GM18498 (cell line): ENCODE data around the gene MESD.

Experiments
- ATAC-seq: cut with Tn5 transposase; IDR thresholded peaks from one replicate; pipeline ENCODE4 v1.9.1; 2021; ENCODE audit warnings: mild to moderate bottlenecking, moderate library complexity; ENCODE audit not compliant: unreplicated experiment

The MESD gene

DNA sequence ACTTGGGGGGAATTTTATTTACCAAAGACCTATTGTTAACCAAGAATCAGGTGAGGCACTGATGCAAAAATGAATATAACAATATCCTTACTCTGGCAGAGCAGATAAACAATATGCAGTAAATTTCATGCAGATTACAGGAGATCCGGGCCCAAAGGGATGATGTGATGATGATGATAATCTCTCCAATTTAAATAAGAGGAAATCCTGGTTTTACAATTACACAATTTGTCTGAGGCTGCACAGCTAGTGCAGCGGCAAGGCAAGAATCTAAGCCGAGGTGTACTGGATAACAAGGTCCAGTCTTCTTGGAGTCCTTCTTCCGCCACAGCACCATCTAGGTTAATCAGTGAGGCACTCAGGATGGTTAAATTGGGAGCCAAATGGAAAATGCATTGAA, 2.4 kb upstream of the MESD start:
- no peak for ATAC-seq

DNA sequence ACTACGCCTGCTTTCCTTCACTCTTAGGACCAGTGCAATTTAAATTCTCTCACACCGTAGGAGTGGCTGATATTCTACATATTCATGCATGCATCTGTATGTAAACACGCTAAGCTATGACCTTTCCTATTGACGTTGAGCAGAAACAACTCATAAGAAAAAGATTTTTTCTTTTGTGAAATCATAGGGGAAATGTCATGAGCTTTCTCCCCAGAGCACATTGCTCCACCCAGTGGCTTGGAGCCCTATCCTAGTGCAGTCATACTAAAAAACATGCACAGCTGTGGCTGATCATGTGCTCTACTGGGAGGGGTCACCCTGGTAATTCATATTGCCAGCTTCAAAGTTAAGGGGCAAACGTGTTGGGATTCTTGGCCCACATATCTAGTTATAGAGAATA, 1.8 kb upstream of the MESD start:
- no peak for ATAC-seq

DNA sequence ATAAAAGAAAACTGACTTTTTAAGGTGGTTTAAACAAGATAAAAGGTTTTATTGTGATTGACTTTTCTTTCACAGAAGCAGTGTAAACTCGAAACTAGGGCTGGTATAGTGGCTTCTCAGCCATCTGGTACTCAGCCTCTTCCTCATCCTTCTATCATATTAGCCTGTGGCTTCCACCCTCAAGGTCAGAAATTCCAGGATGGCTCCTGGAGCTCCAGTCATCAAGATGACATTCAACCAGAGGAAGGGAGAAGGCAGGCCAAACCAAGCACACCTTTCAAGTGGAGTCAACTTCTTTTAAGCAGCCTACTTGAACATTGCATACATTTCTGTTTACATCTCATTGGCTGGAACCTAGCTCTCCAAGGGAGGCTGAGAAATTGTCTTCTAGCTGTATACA, 1.3 kb upstream of the MESD start:
- no peak for ATAC-seq

DNA sequence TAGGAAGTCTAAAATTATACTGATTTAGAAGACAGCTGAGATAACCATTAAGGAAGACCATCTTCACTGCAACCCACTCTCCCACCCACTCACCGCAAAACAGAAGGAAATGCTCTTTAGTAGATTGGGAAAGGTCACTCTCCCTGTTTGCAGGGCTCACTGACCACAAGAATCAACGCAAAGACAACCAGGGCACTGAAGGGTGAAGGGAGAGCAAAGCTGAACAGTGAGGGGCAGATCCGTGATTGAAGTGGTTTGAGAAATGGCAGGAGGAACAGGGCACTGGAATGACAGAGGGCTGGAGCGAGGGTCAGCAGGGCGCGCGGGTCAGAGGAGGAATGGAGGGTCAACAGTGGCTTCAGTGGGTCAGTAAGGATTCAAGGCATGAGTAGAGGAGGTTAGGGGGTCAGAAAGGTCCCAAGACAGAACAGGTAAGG, 520 bp downstream of the MESD start:
- ATAC-seq, result peak; percentile 8

DNA sequence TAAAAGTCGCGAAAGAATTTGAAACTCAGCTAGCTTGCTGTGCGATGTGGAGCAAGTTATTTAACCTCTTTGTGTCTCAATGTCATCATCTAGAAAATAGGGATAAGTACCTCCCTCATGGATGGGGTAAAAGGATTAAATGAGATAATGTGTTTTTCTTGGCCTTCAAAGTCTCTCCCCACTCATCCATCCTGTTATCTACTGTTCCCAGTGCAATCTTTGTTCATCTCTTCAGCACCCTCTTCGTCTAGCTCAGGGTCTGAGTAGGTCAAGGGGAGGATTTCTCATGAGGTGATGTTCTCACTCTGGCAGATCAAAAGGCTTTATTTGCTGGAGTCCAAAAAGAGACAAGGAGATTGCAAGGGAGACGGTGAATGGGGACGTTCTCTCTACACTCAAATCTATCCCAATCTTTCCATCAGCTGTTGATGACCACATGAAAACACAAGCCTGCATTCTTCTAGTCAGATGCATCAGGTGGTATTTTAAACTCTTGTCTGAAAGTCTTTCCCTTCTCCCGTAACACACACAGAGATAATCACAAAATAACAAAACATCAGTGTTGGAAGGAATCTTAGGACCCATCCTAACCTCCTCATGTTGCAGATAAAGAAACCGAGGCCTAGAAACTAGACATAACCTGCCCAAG, 1.3 kb downstream of the MESD start:
- no peak for ATAC-seq

DNA sequence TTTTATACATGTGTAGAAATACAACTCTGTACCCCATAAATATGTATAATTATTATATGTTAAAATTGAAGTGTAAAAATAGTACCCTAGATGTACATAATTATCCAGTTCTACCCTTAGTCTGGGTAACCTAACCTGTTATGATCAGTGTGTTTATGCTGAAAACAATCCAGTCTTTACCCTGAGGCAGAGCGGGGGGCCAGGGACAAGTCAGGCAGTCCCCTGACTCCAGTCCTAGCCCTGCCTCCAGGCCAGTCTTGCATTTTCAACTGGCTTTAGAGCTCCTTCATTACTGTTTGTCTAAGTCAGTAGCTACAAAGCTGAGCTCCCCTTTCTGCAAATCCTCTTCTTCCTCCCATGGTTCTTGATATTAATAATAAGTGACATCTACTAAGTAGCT, 3.1 kb downstream of the MESD start:
- ATAC-seq, result no peak

DNA sequence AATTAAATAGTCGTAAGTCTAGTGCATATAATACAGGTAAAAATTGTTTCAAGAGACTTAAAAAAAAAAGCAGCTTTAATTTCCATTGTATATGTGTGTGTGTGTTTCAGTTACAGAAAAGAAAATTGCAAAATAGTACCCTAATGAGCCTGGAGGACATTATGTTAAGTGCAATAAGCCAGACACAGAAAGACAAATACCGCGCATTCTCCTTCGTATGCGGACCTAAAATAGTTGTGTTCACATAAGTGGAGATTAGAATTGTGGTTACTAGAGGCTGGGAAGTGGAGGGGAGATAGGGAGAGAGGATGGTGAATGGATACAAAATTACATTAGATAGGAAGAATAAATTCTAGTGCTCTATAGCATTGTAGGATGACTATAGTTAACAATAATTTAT, 3.6 kb downstream of the MESD start:
- no peak for ATAC-seq

DNA sequence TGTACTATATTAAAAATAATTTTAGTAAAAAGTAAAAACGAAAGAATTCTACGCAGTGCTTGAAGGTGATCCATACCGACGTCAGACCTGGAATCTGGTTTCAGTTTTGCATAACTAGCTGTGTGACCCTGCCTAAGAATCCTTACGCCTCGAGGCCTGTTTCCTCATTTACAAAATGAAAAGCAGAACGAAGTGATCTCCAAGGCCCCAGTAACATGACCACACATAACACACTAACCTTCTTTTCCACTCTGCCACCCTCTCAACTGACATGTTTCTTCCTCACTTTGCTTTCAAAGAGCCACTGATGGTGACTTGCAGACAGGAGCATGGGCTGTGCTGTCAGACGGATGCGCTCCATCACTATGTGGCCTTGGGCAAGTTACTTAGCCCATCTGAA, 4.8 kb downstream of the MESD start:
- no peak for ATAC-seq

DNA sequence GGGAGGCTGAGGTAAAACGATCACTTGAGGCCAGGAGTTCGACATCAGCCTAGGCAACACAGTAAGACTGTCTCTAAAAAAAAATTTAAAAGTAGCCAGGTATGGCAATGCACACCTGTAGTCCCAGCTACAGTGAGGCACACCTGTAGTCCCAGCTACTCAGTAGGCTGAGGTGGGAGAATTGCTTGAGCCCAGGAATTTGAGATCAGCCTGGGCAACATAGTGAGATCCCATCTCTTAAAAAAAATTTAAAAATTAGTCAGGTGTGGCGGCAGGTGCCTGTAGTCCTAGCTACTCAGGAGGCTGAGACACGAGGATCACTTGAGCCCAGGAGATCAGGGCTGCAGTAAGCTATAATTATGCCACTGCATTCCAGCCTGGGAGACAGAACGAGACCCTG, 6.8 kb downstream of the MESD start:
- no peak for ATAC-seq

DNA sequence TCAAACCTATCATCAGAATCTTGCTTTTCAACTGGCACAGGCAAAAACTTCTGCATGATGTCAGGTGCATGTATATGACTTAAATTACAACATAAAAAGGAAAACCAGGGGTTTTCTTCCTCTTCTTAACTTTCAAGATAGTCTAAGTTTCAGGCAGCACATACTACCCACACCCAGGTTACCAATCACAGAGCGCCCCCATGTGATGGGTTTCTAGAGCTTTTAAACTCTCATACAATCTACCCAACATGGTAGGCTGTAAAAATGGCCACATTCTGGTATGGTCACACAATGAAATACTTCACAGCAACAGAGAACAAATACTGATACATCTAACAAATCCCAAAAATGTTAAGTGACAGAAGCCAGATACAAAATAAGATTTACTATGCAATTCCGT, 7.4 kb downstream of the MESD start:
- ATAC-seq, result no peak

DNA sequence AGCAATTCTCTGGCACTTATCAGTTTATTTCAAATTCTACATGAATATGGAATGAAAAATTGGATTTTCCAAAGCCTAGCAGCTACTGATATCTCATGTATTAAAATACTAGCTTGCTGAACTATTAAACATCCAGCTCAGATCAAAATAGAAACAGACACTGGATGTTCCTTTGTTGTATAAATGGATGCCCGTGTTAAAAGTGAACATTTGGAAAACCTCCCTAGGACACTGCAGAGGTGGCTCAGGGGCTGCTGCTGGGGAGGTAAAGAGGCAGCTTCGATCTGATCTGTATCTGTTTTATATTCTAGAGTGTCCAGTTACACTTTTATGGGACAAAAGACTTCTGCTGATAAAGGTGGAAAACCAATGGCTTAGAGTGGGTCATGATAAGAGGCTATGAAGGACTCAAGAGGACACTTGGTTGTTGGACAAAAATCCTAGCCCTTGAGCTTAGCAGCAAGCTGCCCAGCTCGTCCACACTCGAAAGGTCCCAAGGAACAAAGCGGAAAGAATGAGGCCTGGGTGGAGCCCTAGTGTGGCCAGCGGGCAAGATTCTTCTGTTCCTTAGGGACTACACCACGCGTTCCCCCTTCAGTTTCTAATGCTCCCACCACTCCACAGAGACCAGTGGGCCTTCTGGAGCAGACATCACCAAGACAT, 9.9 kb downstream of the MESD start:
- no peak for ATAC-seq

DNA sequence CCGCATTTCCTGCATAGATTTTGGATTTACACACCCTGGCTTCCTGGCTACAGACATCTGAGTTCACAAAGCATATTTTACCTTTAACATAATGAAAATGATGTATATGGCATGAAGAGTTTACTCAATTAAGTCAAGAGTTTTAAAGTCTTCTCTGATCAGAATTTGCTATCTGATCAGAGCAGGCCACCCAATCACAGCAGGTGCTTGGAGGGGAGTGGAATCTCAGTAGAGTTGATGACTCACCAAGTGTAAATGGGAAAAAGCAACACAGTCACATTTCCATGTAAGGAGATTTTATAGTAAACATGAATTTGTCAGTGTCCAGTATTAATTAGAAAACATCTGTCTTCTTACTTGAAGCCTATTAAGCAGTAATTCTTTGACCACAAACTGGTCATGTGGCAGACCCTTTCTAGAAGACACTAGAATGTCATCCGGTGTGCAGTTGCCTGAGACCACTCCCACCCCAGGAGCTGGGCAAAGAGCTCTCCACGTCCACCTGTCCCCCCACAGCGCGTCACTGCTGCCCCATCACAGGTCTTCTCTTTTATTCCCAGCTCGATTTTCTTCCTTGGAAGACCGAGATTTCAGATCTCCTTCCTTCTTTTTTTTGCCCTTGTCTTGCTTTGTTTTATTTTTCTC, 10.8 kb downstream of the MESD start:
- no peak for ATAC-seq

DNA sequence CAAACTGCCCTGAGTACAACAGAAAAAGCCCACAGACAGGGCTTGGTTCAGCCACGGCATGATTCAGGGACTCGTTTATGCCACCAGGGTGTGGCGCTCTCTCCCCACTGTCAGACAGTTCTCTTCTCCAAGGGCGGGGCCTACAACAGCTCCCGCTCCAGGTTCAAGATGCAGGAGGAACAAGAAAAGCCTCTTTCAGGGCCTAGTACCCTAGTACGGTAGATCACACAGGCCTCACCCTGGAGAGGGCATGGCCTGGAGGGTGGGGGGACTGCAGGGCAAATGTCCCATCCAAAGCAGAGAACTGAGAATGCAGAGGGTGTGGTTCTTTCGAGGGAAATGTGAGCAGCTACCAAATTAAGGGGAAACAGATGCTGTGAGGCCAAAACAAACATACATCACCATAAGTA, 12.0 kb downstream of the MESD start:
- no peak for ATAC-seq

DNA sequence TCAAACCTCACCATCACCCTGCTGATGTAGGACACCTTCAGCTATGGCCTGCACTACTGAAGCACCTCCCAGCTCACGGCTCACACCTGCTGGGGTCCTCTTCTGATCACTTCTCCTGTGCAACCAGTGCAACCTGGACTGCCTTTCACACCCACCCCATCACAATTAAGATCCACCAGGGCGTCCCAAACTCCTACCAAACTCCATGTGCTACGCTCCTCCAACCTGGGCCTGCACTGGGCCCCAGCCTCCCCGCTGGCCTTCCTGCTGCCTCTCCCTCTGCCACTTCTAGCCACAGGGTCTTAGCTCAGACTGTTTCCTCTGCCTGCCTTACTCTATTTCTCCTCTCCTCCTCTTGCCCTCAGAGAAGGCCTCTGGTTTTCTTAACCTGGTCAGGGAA, 12.8 kb downstream of the MESD start:
- no peak for ATAC-seq

DNA sequence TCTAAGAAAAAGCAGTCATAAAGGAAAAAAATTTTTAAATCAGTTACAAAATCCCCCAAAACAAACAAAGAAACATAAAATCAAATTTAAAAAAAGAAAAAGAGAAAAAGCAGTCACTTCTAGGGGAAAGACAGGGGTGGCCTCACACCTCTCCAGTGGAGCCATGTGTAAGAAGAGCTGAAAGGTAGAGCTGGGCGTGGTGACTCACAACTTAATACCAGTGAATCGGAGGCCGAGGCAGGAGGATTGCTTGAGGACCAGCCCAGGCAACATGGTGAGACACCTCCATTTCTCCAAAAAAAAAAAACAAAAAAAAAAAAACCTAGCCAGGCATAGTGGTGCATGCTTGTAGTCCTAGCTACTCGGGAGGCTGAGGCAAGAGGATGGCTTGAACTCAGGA, 14.7 kb downstream of the MESD start:
- ATAC-seq, result no peak

DNA sequence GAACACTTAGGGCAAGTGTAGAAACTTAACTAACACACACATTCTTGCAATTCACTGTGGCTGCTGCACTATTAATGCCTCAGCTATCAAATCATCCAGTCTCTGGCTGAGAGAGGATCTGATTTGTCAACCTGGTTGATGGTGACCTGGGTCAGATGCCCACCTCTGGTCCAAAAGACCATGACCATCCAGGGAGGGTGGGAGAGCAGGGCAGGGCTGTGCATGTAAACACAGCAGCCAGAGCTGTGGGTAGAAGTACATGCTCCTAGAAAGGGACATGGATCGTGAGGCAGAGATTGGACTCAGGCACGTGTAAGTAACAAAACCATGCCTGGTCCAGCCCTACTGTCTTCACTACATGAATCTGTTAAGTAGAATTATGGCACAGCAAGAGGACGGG, 17.3 kb downstream of the MESD start:
- no peak for ATAC-seq

DNA sequence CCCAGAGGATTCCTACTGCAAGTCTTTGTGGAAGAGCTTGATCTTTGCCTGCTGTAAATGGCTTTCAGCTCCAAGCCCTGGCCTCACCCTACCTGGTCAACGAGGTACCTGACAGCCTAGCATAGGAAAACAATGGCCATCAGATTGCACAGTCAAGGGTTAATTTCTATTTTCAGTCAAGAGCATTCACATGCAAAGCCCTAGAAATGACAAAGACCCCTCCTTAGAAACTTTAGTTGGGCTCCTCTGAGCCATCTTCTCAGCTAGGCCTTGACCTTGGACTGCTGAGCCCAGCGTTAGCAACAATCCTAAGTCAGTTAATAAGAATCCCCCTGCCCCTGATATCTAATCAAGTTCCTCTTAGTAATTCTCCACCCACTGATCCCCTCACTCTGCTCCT, 18.5 kb downstream of the MESD start:
- no peak for ATAC-seq

DNA sequence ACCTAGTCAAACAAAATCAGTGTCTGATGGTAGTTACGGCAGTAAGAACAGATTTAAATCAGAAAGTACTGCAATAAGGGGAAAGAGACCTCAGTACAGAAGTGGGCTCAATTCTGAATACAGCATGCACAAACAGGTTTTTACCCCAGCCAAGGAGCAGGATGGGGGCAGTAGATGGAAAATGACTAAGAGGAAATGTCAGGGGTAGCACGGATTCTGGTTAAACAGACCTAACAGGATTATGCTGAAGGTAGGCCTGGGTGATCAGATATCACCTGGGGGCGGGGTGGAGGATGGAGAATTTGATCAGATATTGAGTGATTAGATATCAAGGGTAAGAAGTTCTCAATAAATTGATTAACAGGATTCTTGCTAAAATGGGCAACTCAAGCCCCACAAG, 19.0 kb downstream of the MESD start:
- ATAC-seq, result no peak

DNA sequence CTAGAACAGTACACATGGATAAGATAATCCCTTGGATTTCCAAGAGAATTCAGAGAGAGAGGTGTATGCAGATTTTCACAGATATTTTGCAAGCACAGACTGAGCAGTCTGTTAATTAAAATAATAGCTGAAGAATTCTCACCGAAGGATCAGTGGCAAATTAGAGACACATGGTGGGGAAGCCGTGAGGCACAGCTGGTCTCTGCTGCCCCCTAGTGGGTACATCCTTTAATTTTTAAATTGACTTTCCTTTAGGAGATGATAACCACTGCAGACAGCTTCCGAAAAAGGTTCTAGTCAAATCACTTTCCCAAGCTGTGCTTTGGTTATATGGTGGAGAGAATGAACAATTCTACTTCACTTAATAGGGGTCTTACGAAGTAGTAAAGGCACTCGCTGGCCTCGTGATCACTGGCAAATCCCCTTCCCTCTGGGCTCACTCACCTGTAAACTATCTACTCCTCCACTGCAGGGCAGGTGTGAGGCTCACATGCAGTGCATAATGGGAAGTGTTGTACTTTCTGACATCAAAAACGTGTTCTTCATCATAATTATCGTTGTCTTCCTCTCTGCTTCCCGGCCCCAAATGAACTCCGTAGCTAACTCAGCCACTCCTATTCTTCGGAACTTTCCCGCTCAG, 19.5 kb downstream of the MESD start:
- ATAC-seq, result peak; percentile 55

DNA sequence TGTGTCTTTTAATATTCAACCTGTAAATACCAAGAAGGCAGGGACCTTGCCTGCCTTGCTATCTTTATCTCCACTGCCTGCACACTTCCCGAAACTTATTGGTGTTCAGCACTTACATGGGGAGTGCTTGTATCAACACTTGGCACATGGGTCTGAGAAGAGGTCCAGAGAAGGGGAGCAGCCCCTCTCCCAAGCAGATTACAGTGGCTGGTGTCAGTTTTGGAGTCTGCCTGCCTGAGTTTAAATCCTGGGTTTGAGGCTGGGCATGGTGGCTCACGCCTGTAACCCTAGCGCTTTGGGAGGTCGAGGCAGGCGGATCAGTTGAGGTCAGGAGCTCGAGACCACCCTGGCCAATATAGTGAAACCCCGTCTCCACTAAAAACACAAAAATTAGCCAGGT, 20.3 kb downstream of the MESD start:
- no peak for ATAC-seq

DNA sequence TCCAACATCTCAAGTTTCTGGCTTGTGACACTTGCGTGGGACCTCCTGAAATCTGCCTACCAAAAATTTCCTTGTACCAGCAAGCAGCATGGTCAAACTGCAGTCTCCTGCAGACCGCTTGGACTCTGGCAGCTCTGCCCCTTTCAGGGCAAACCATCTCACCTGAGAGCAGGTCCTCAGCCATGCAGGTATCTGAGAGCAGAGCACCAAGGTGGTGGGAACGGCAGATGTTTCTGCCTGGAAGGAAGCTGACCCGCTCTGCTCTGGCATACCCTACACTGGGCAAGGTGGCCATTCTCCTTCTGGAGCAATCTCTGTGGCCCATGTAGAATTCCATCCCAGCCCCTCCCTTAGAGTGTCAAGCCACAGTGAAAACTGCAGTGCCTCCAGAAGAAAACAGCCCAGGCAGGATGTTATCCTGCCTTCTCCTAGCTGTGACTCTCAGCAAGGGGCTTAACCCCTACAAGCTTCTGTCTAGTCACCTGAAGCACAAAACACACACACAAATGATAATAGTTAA, 21.6 kb downstream of the MESD start:
- no peak for ATAC-seq

DNA sequence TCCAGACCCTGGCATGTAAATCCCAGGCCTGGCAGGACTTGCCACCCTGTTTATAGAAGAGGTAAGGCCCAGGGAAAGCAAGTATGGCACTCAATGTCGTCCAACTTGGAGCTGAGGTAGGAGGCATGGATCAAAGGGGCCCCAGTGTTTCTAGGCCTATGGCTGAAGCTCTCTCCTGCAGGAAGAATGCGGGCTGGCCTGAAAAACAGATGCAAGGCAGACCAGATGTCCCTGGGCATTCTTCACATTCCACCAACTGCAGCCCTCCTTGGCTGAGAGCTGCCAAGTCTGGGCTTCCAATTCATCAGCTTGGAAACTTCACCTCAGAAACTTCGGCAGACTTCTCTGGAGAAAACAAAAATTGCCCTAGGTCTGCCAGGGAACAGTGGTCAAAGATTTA, 22.2 kb downstream of the MESD start:
- ATAC-seq, result no peak
